G401.6 (cell line): Measurements from ENCODE around the gene JUNB.

Experiments used
- FAIRE-seq: peaks from 2 replicates; lab custom pipeline; 2012; peaks lifted over from hg19 to GRCh38; lab: Jason Lieb, UNC

The JUNB gene

DNA sequence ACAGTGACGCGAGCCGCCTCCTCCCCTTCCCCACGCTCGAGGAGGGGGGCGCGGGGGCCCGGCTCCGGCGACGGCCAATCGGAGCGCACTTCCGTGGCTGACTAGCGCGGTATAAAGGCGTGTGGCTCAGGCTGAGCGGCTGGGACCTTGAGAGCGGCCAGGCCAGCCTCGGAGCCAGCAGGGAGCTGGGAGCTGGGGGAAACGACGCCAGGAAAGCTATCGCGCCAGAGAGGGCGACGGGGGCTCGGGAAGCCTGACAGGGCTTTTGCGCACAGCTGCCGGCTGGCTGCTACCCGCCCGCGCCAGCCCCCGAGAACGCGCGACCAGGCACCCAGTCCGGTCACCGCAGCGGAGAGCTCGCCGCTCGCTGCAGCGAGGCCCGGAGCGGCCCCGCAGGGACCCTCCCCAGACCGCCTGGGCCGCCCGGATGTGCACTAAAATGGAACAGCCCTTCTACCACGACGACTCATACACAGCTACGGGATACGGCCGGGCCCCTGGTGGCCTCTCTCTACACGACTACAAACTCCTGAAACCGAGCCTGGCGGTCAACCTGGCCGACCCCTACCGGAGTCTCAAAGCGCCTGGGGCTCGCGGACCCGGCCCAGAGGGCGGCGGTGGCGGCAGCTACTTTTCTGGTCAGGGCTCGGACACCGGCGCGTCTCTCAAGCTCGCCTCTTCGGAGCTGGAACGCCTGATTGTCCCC lies at the start of gene JUNB:
JUNB (plus strand) TSS at position 142 of the 706 bp plus-strand sequence; CDS start at position 428, 286 bp downstream.
- peak; percentile 42 for FAIRE-seq

DNA sequence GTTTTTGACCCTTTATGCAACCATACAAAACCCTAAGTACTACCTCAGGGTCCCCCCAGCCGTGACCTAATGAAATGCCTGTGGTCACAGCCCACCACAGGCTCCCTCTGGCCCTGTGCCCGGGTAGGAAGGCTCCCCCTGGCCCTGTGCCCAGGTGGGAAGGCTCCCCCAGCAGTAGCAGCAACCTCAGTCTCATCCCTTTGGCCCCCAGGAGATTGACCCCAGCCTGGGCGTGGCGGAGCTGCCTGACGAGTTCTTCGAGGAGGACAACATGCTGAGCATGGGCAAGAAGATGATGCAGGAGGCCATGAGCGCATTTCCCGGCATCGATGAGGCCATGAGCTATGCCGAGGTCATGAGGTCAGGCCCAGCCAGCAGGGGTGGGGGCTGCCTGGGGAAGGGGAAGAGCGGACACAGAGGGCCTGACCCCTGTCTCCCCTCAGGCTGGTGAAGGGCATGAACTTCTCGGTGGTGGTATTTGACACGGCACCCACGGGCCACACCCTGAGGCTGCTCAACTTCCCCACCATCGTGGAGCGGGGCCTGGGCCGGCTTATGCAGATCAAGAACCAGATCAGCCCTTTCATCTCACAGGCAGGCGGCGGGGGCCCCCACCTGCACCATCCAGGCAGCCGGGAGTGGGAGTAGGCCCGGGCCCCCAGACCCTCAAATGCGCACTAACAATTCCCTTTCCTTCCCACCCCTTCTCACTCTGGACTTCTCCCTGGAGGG lies 46.0 kb upstream of the JUNB start:
- FAIRE-seq, result no peak

DNA sequence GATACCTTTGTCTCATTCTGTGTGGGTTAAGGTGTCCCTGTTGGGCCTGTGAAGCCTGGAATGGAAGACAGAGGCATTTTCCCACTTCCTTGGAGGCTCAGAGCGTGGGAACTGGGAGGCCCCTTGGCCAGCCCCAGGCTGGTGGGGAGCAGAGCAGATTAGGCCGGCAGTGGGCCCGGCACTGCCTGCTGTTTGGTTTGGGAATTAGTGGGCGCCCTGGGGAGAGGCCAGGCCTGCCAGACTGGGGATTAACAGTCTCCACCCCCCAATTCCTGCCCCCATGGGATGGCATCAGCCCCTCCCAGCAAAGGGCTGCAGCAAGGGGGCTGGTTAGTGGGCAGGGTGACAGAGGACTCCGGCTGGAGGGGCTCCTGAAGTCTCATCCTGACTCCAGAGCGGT lies 42.8 kb upstream of the JUNB start:
- FAIRE-seq, result no peak

DNA sequence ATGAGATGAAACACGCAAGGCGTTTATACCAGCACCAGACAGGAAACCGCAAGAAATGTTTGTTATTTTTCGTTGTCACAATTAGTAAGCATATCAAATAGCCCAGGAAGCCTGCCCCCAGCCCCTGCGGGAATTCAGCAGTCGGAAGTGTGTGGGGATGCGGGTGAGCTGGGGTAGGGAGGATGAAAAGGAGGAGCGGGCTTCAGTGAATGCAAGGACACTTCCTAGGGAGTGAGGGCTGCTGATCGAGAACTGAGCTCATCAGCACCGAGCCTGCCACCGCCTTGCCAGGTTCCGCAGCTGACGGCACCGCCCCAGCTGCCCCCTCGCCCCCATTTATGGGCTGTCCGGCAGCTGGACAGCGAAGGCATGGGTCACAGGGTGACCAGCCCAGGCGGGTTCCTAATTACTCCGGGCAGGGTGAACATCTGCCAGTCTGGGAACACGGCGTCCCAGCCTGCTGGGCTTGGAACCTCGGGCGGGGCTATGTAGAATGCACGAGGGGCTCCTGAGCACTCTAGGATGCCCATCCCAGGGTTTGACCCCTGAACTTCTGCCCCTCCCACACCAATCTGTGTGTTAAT lies 41.3 kb upstream of the JUNB start:
- FAIRE-seq, result no peak

DNA sequence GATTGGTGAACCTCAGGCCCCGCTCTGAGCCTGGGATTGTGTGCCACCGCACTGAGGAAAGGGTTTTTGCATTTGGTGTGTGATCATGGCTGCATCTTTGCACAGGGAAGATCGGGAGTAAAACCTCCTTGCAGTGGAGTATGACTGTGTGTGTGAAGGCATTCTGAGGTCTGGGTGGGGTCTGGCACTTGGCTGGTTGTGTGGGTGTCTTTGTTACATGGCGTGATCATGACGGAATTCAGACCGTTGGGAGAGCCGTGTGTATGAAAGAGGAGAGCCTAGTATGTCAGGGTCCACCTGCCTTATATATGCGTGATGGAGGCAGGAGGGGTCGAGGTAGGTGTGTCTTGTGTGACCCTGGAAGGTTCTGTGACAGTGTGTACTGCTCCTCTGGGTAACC lies 40.4 kb upstream of the JUNB start:
- FAIRE-seq, result no peak

DNA sequence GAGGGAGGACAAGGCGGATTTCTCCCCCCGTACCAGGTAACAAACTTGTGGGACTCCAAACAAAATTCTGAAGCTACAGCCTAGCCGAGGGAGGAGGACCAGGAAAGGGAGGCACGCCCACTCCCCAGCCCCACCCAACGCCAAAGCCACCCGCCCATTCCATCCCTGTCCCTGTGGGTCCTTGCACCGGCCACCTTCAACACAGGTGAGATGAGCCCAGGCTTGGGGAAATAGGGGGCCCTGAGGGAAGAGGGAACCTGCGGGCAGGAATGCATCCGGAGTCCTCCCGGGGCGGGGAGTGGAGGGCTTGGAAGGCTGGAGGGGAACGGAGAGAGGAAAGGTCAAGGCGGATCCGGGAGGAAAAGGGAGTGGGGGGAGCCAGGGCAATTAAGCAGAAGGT lies 39.7 kb upstream of the JUNB start, which contains the start of gene BEST2:
BEST2 (plus strand) TSS at position 157 of the 400 bp plus-strand sequence. CDS start 802 bp downstream, outside the sequence.
- no peak for FAIRE-seq

DNA sequence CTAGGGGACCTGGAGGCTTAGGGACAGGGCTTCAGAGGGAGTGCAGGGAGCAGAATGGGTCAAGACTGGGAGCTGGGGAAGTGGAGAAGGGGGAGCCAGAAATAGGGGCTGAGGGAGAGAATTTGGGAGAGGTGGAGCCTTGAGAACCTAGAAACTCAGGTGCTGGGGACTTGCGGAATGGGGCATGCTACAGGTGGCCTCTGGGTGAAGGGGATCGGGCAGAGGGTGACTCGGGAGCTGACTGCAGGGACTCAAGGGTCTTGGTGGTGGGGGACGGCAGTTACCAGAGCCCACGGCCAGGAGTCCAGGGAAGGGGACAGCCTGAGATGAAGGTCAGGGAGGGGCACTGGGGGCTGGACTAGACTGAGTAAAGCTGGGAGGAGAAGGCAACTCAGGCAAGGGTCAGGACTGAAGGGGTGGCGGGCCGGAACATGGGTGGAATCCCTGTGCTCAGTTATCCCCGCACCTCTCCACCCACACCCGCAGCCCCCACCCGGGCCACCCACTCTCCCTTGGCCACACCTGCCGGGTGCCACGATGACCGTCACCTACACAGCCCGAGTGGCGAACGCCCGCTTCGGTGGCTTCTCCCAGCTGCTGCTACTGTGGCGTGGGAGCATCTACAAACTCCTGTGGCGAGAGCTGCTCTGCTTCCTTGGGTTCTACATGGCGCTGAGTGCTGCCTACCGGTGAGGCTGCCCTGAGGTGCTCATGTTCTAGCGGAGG lies 39.1 kb upstream of the JUNB start:
- no peak for FAIRE-seq

DNA sequence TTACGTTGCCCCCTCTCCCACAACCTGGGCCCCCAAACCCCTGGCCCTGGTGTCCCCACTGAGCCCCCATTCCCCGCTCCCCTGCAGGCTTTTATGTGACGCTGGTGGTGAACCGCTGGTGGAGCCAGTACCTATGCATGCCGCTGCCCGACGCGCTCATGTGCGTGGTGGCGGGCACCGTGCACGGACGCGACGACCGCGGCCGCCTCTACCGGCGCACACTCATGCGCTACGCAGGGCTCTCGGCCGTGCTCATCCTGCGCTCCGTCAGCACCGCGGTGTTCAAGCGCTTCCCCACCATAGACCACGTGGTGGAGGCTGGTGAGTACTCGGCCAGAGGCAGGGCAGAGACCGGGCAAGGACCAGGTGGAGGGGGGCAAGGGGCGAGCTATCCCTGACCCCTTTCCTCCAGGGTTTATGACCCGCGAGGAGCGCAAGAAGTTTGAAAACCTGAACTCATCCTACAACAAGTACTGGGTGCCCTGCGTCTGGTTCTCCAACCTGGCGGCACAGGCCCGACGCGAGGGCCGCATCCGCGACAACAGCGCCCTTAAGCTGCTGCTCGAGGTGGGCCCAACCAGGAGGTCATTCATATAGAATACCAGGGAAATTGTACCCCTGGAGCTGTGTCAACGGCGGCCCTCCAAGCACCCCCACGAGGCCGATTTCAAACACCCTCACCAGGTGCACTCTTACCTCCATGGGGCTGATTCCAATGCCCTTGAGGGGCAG lies 36.7 kb upstream of the JUNB start:
- no peak for FAIRE-seq

DNA sequence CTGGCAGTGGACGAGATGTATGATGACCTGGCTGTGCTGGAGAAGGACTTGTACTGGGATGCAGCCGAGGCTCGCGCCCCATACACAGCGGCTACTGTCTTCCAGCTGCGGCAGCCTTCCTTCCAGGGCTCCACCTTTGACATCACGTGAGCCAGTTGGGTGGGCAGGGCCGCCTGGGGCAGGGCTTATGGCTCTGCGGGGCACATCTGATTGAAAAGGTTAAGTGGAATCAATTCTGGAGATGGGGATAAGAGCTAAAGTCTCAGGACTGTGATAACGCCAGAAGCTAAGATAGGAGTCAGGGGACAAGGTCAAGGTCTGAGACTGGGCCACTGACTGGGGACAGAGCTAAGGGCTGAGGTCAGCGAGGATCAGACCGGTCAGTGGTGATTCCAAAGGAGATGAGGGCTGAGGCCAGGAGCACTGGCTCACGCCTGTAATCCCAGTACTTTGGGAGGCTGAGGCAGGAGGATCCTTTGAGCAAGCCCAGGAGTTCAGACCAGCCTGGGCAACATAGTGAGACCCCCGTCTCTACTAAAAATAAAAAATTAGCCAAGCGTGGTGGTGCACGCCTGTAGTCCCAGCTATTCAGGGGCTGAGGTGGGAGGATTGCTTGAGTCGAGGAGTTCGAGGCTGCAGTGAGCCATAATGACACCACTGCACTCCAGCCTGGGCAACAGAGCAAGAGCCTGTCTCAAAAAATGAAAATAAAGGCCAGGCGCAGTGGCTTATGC lies 35.0 kb upstream of the JUNB start:
- FAIRE-seq, result no peak

DNA sequence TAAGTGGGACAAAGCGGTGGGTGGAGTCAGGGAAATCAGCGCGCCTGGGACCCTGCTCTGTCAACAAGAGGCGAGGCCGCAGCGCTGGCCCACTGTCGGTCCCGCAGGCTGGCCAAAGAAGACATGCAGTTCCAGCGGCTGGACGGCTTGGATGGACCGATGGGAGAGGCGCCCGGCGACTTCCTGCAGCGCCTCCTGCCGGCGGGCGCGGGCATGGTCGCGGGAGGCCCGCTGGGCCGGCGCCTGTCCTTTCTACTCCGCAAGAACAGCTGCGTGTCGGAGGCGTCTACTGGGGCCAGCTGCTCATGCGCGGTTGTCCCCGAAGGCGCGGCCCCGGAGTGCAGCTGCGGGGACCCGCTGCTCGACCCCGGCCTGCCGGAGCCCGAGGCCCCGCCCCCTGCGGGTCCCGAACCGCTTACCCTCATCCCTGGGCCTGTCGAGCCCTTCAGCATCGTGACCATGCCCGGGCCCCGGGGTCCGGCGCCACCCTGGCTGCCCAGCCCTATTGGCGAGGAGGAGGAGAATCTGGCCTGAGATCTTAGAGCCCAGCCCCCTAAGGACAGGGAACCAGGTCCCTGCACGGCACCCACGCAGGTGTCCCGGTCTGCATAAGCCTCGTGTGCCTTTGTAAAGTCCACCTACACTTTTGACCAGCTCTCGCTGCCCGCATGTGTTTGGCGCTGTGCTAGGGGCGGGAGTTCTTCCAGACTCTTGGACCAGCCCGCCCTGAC lies 33.6 kb upstream of the JUNB start:
- no peak for FAIRE-seq

DNA sequence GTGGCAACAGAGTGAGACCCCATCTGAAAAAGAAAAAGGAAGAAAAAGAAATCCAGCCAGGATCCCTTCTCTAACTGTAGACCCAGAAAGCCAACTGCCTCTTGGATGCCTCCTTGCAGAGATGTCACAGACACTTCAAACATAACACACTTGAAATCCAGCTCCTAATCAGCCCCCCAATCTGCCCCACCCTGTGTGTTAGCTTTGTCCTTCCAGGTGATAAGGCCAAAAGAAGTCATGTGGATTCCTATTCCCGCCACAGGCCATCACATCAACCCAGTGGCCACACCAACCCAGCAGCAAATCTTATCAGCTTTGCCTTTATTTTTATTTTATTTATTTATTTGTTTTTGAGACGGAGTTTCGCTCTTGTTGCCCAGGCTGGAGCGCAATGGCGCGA lies 31.6 kb upstream of the JUNB start:
- FAIRE-seq, result no peak

DNA sequence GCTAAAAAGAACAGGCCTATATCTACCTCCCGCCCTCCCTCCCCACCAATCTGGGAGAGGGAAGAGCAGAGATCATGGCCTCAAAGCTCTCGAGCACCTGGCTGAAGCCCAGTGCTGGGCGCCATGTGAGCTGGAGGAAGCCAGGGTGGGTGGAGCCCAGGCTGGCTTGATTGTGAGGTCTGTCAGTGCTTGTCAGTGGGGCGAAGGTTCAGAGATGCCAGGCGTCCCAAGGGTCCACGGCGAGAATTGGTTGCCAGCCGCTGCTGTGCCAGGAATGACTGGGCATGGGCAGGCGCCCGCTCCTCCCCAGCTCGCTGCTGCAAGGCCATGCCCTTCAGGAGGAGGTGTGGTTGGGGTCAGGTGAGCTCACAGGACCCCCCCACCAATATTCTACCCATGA lies 28.2 kb upstream of the JUNB start:
- no peak for FAIRE-seq

DNA sequence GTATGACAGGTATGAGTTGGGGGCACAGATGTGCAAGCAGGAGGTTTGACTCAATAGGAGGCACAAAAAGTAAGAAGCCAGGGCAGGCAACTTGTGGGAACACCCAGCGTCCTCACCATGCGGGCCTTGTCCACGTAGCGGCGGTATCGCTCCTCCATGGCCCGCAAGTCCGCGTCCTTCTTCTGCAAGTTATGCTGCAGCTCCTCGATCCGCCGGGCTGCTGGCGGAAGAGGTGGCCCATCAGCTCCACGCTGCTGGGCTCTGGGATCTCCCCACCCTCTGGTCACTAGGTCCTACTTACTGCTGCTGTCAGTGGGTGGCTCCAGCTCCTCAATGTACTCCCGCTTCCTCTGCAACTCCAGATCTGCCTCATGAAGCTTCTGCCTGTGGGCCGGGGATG lies 26.6 kb upstream of the JUNB start:
- FAIRE-seq, result no peak

DNA sequence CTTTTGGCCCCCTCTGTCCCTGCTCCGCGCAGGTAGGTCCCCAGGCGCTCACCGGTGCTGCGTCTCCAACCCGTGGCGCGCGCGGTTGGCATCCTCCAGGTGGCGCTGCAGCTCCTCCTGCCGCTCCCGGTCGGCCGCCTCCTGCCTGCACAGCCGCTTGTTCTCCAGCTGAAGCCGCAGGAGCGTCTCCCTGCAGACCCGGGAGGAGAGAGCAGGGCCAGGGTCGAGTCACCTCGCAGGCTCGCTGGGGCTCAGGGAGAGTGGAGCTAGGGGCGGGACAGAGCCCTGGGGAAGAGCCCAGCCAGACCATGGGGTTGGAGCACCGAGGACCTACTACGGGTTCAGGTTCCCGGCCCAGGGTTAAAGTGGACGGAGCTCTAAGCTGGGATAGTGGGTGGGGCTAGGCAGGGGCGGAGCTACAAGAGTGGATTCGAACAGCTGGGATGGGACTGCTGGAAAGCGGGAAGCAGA lies 25.2 kb upstream of the JUNB start:
- no peak for FAIRE-seq

DNA sequence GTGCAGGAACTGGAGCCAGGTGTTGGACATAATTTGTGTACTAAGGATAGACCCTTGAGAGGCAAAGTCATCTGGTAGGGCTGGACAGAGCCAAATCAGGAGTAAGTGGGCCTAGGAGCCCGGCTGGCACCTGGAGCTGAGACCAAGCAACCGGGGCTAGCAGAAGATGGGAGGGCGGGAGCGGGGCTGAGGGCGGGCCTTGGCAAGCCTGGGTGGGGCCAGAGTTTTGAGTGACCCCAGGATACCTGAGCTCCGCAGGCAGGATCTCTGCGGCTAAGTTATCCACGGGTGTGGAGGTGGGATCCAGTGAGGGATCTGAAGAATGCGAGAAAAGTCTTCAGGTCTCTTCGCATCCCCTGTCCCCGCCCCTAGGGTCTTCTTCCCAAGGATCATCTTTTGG lies 24.1 kb upstream of the JUNB start:
- FAIRE-seq, result no peak

DNA sequence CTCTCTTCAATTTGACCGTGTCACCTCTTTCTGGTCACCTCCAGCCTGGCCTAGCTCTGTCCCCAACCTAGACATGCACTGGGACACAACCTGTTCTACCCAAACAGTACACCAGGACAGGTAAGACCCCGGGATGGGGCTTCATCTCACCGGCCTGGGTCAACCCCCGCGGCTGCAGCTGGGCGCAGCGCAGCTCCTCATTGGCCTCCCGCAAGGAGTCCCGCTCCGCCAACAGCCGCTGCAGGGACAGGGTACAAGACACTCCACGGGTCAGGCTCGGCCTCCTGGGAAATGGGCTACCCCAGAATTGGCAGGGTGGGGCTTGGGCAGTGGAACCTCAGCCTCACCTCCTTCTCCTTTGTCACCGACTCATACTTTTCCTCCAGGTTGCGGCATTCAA lies 23.6 kb upstream of the JUNB start:
- FAIRE-seq, result no peak

DNA sequence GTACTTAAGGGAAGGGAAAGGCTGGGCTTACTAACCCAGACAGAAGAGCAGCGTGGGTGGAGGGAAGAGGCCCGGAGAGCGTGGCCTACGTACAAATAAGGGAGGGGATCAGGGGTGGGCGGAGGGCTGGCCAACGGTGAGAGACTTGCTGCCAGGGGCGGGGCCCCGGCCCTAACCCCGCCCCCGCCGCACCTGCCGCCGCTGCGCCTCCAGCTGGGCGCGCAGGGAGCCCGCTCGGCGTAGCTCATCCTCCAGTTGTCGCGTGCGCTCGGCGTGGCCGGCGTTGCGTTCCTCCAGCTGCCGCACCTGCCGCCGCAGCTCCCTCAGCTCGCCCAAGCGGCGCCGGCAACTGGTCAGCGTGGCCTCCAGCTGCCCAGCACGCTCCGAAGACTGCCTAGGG lies 21.6 kb upstream of the JUNB start:
- FAIRE-seq, result no peak

DNA sequence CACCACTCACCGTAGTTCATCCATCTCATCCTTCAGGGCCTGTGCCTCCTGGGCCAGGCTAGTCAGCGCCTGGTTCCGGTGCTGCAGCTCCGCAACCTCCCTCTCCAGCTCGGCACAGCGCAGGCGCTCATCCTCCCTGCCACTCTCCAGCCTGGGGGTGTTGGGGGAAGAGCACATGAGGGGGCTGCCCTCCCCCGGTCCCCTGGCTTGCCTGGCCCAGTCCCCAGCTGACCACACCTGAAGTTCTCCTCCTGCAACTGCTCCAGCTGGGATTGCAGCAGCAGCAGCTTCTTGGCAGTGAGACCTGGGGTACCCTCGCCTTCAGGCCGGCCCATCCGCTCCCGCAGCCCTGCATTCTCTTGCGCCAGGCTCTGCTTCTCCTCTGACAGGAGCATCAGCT lies 20.4 kb upstream of the JUNB start:
- FAIRE-seq, result no peak

DNA sequence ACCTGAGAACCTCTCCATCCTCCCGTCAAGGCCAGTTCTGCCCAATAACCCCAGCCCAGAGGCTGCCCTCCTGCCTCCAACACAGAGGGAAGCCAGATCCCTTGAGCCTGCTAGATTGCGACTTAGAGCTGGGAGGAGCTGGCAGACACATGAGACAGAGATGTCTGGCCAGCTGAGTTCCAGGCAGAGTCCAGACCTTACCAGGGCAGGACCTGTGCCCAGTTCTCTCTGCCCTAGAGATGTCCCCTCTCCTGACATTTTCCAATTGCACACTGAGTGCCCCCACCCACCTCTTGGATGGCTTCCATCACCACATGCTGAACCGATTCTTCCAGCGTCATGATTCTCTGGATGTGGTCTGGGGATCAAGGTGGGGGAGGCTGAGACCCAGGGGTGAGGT lies 19.0 kb upstream of the JUNB start:
- no peak for FAIRE-seq

DNA sequence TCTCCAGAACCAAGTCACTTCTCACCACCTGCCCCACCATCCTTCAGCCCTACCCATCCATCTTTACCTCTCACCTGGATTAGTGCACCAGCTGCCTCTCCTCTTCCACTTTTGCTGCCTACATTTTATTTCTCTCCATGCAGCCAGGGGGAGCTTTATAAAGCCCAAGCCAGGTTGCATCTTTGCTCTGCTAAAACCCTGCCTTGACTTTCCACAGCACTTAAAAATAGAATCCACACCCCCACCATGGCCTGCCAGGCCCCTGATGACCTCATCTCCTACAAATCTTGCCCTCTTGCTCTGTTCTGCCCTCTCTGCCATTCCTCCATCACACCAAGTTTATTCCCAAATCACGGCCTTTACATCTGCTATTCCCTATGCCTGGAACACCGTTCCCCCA lies 17.7 kb upstream of the JUNB start:
- no peak for FAIRE-seq
